Right lobe of liver (tissue), 4 donors: ENCODE measurements around the gene DYTN.

Experiments used
- POLR2A ChIP-seq: fragments of 450-650 bp; IDR thresholded peaks from one replicate; pipeline ENCODE4 v1.6.1; 2017; ENCODE audit warnings: antibody characterized with exemption, mild to moderate bottlenecking
- TF ChIP-seq, protein P1 (sequence below), 4 donors: fragments of 200-600 bp in 3 of 4; fragments of 450-650 bp in 1 of 4; IDR thresholded peaks; one replicate each; pipeline versions ENCODE4 v1.5.1 to v1.8.0; 2016 to 2022; ENCODE audit warnings: antibody characterized with exemption in 4 of 4, mild to moderate bottlenecking in 2 of 4
- donor health status: DM: no; HTN: no; CAD: no.
- donor health status: DM: no; HTN: no; CAD: no.
- donor health status: DM: no; HTN: yes; CAD: no.

DNA sequence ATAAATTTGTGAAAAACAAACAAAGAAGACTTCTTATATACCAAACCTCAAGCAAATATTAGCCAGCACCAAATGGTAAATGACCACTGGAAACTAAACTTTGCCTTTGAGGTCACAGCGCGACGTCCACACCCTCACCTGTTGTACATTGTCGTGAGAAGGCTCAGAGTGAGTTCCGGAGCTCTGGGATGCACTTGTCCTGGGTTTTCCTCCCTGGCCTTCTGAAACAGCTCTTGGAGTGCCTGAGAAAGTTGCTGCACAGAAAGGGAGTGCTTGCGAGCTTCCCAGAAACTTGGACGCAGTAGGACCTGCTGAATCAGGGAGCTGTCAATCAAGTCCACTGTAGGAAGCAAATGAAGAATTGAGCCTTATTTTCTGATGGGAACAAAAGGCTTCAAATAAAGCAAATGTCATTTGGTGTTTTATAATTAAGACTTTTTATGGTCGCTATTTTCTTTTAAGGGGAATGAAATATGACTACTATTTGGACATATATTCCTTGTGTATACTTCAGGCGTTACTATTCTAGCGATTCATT, 11.0 kb downstream of the DYTN start:
- TF ChIP-seq, protein P1, sequence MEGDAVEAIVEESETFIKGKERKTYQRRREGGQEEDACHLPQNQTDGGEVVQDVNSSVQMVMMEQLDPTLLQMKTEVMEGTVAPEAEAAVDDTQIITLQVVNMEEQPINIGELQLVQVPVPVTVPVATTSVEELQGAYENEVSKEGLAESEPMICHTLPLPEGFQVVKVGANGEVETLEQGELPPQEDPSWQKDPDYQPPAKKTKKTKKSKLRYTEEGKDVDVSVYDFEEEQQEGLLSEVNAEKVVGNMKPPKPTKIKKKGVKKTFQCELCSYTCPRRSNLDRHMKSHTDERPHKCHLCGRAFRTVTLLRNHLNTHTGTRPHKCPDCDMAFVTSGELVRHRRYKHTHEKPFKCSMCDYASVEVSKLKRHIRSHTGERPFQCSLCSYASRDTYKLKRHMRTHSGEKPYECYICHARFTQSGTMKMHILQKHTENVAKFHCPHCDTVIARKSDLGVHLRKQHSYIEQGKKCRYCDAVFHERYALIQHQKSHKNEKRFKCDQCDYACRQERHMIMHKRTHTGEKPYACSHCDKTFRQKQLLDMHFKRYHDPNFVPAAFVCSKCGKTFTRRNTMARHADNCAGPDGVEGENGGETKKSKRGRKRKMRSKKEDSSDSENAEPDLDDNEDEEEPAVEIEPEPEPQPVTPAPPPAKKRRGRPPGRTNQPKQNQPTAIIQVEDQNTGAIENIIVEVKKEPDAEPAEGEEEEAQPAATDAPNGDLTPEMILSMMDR (IDR thresholded peaks at IDR 0.05) = no peak
- no peak for TF ChIP-seq POLR2A
